GM12872 (cell line): ENCODE results near the gene B3GLCT.

Experiments used
- CTCF ChIP-seq: IDR thresholded peaks from 3 replicates; pipeline ENCODE4 v1.5.1; 2011; ENCODE audit warnings: low read depth, mild to moderate bottlenecking, low read length, moderate library complexity; ENCODE audit not compliant: insufficient read depth

B3GLCT gene

GRCh38 chr13:31213651-31214289, 14.0 kb downstream of the B3GLCT start:
- TF ChIP-seq CTCF, result no peak

- no peak for TF ChIP-seq CTCF
Observed at GRCh38 chr13:31214435-31214834, 14.7 kb downstream of the B3GLCT start.

- TF ChIP-seq CTCF, result no peak
Observed at GRCh38 chr13:31219909-31220598, 20.3 kb downstream of the B3GLCT start.

- no peak for TF ChIP-seq CTCF
Observed at GRCh38 chr13:31221057-31221456, 21.3 kb downstream of the B3GLCT start.

- TF ChIP-seq CTCF, result no peak
Observed at GRCh38 chr13:31223215-31223614, 23.4 kb downstream of the B3GLCT start.

- TF ChIP-seq CTCF, result no peak
Observed at GRCh38 chr13:31223640-31224039, 23.9 kb downstream of the B3GLCT start.

- no peak for TF ChIP-seq CTCF
Observed at GRCh38 chr13:31224174-31224669, 24.4 kb downstream of the B3GLCT start.
